T-cell (primary cell): ENCODE data around the gene PADI2. TPM values are rescaled to one million over a fixed set of nuclear protein-coding genes. Genes with fewer than 3 reads are reported as not detected.

ENCODE experiments used
- ATAC-seq, 4 experiments: fragments of 200-7000 bp in 3 of 4; fragments of 150-1000 bp in 1 of 4; cut with Tn5 transposase; replicated peaks in 1 of 4; 1 replicate in 3 of 4; 2 replicates in 1 of 4; pipeline ENCODE4 v1.10.0; 2021; ENCODE audit warnings: moderate library complexity in 3 of 4, mild to moderate bottlenecking in 2 of 4, moderate number of reproducible peaks in 1 of 4
- CTCF ChIA-PET, 2 donors: fragments of 300-600 bp; sonication (Branson Sonifier 250); formaldehyde crosslinking; loops; one replicate each; lab custom pipeline; 2022; ENCODE audit warnings: antibody characterized with exemption in 2 of 2; lab: Charles Lee
- POLR2A ChIA-PET, 2 donors: fragments of 300-600 bp; sonication (Branson Sonifier 250); formaldehyde crosslinking; loops; one replicate each; lab custom pipeline; 2022; ENCODE audit warnings: antibody characterized with exemption in 2 of 2; lab: Charles Lee
- DNase-seq, 35 experiments: peaks; one replicate each; pipeline versions ENCODE4 v3.0.0 to v3.0.0-alpha.2; 2013 to 2023
- H3K27ac ChIP-seq: one replicate; pipeline ENCODE4 v1.5.1; 2013; ENCODE audit warnings: low read length
- H3K27me3 ChIP-seq, 2 experiments: replicated peaks in 1 of 2; 1 replicate in 1 of 2; 2 replicates in 1 of 2; pipeline versions ENCODE4 v1.6.1 to v1.7.0; 2013; ENCODE audit warnings: low read length in 1 of 2, mixed read lengths in 1 of 2; ENCODE audit not compliant: control insufficient read depth in 2 of 2, insufficient read depth in 2 of 2; ENCODE audit errors: extremely low read depth in 1 of 2
- H3K36me3 ChIP-seq, 2 donors: 1 replicate in 1 of 2; 2 replicates in 1 of 2; pipeline versions ENCODE4 v1.6.1 to v1.7.0; 2013; ENCODE audit warnings: low read length in 1 of 2; ENCODE audit not compliant: control insufficient read depth in 2 of 2, insufficient read depth in 1 of 2; ENCODE audit errors: extremely low read depth in 1 of 2
- H3K4me1 ChIP-seq, 2 experiments: 1 replicate in 1 of 2; 2 replicates in 1 of 2; pipeline versions ENCODE4 v1.6.1 to v1.7.0; 2013; ENCODE audit warnings: low read length in 2 of 2, mixed read lengths in 1 of 2; ENCODE audit not compliant: insufficient read depth in 2 of 2, control insufficient read depth in 1 of 2; ENCODE audit errors: extremely low read depth in 1 of 2
- H3K4me3 ChIP-seq, 2 donors: 1 replicate in 1 of 2; 2 replicates in 1 of 2; pipeline versions ENCODE4 v1.5.1 to v1.7.0; 2013; ENCODE audit warnings: mild to moderate bottlenecking in 2 of 2, low read length in 1 of 2, moderate library complexity in 1 of 2; ENCODE audit not compliant: control insufficient read depth in 1 of 2; ENCODE audit errors: extremely low read depth in 1 of 2
- H3K9me3 ChIP-seq: 2 replicates; pipeline ENCODE4 v1.7.0; 2013
- H3K27ac Mint-ChIP-seq, 2 donors: one replicate each; pipeline ENCODE4 v1.8.0; 2020 to 2021; ENCODE audit warnings: mild to moderate bottlenecking in 2 of 2, mixed read lengths in 2 of 2
- H3K27me3 Mint-ChIP-seq, 2 donors: one replicate each; pipeline ENCODE4 v1.8.0; 2021 to 2022; ENCODE audit warnings: mixed read lengths in 2 of 2
- H3K36me3 Mint-ChIP-seq: one replicate; pipeline ENCODE4 v1.8.0; 2021; ENCODE audit warnings: mixed read lengths
- H3K4me1 Mint-ChIP-seq, 3 donors: one replicate each; pipeline ENCODE4 v1.8.0; 2020 to 2022; ENCODE audit warnings: mixed read lengths in 3 of 3, mild to moderate bottlenecking in 1 of 3
- H3K4me3 Mint-ChIP-seq, 3 donors: one replicate each; pipeline ENCODE4 v1.8.0; 2020 to 2022; ENCODE audit warnings: mild to moderate bottlenecking in 3 of 3, mixed read lengths in 3 of 3, moderate library complexity in 3 of 3
- H3K9me3 Mint-ChIP-seq, 3 donors: one replicate each; pipeline ENCODE4 v1.8.0; 2020 to 2022; ENCODE audit warnings: mixed read lengths in 3 of 3
- WGBS: methylation state at CpG from one replicate; pipeline ENCODE4 v1.1.5; 2013; ENCODE audit warnings: missing lambda C conversion rate; ENCODE audit not compliant: insufficient coverage; 5-methylcytosine and 5-hydroxymethylcytosine counted together
- total RNA-seq, 35 experiments: library from RNA in 6 of 35; stranded (reverse) in 6 of 35; fragments of 120-200 nt in 1 of 35; gene quantifications; one replicate each; pipeline versions ENCODE4 v1.2.1 to v1.2.4 and lab custom pipeline; 2013 to 2026

PADI2 gene
- total RNA-seq, 5 donors from 2014 or later (not counting 1 experiment from before 2014, with no cell fraction given), result 0.23 to 0.35 (median 0.30) TPM; not detected in 2

GRCh38 chr1:17024721-17025120 lies 94.5 kb downstream of the PADI2 start:
- Histone ChIP-seq H3K36me3 (peaks cover 25 to 97% of the 10 kb centered on the region in 2 donors), H3K9me3 (no peaks in the 10 kb centered on the region), H3K4me3 (no peak overlapping the region), H3K27ac (no peak overlapping the region), H3K4me1 (no peaks in the 10 kb centered on the region), H3K27me3 (no peaks in the 10 kb centered on the region)
- no peak overlapping the region for H3K27ac Mint-ChIP-seq
- DNase-seq, result no peak
- H3K4me1 Mint-ChIP-seq, result no peaks in the 10 kb centered on the region
- POLR2A ChIA-PET, result no interaction called here
- 83% methylated on average over 1 of the region's 1 CpG for WGBS
- H3K9me3 Mint-ChIP-seq, result no peaks in the 10 kb centered on the region
- H3K4me3 Mint-ChIP-seq, result no peak overlapping the region
- CTCF ChIA-PET, result no interaction called here
- peaks cover 51% of the 10 kb centered on the region for H3K36me3 Mint-ChIP-seq
- no peaks in the 10 kb centered on the region for H3K27me3 Mint-ChIP-seq
- ATAC-seq, result no peak

- Histone ChIP-seq H3K27me3 (no peaks in the 10 kb centered on the region), H3K4me1 (no peaks in the 10 kb centered on the region), H3K27ac (no peak overlapping the region), H3K36me3 (peaks cover 25 to 97% of the 10 kb centered on the region in 2 donors), H3K4me3 (no peak overlapping the region), H3K9me3 (no peaks in the 10 kb centered on the region)
- 100% methylated on average over 1 of the region's 3 CpGs for WGBS
- Mint-ChIP-seq H3K27ac (no peak overlapping the region), H3K4me3 (no peak overlapping the region), H3K27me3 (no peaks in the 10 kb centered on the region), H3K9me3 (no peaks in the 10 kb centered on the region), H3K4me1 (peaks cover 0 to 3% (median 0%) of the 10 kb centered on the region in 3 donors), H3K36me3 (peaks cover 60% of the 10 kb centered on the region)
- ChIA-PET POLR2A (no interaction called here), CTCF (no interaction called here)
- DNase-seq, result no peak
- ATAC-seq, result no peak
Observed at GRCh38 chr1:17023573-17023972, 95.7 kb downstream of the PADI2 start.

GRCh38 chr1:17023102-17023501 lies 96.1 kb downstream of the PADI2 start:
- no peaks in the 10 kb centered on the region for H3K27me3 ChIP-seq
- POLR2A ChIA-PET, result no interaction called here
- H3K4me3 ChIP-seq, result no peak overlapping the region
- H3K4me3 Mint-ChIP-seq, result no peak overlapping the region
- no peaks in the 10 kb centered on the region for H3K9me3 ChIP-seq
- 81% methylated on average over 3 of the region's 4 CpGs for WGBS
- no peaks in the 10 kb centered on the region for H3K9me3 Mint-ChIP-seq
- CTCF ChIA-PET, result no interaction called here
- H3K27ac ChIP-seq, result no peak overlapping the region
- DNase-seq (no peak), ATAC-seq (no peak)
- peaks cover 0 to 3% (median 0%) of the 10 kb centered on the region in 3 donors for H3K4me1 Mint-ChIP-seq
- no peaks in the 10 kb centered on the region for H3K27me3 Mint-ChIP-seq
- no peaks in the 10 kb centered on the region for H3K4me1 ChIP-seq
- H3K36me3 ChIP-seq, result peaks cover 25 to 97% of the 10 kb centered on the region in 2 donors
- no peak overlapping the region for H3K27ac Mint-ChIP-seq
- peaks cover 59% of the 10 kb centered on the region for H3K36me3 Mint-ChIP-seq

GRCh38 chr1:17021896-17022295 lies 97.4 kb downstream of the PADI2 start:
- H3K4me1 Mint-ChIP-seq, result peaks cover 0 to 3% (median 0%) of the 10 kb centered on the region in 3 donors
- no peaks in the 10 kb centered on the region for H3K9me3 Mint-ChIP-seq
- H3K4me3 Mint-ChIP-seq, result no peak overlapping the region
- DNase-seq (no peak), ATAC-seq (no peak)
- H3K4me3 ChIP-seq, result no peak overlapping the region
- H3K9me3 ChIP-seq, result no peaks in the 10 kb centered on the region
- CTCF ChIA-PET, result no interaction called here
- no peaks in the 10 kb centered on the region for H3K4me1 ChIP-seq
- H3K27ac ChIP-seq, result no peak overlapping the region
- peaks cover 24 to 91% of the 10 kb centered on the region in 2 donors for H3K36me3 ChIP-seq
- no peaks in the 10 kb centered on the region for H3K27me3 Mint-ChIP-seq
- H3K27ac Mint-ChIP-seq, result no peak overlapping the region
- no peaks in the 10 kb centered on the region for H3K27me3 ChIP-seq
- WGBS, result 87% methylated on average over 10 of the region's 10 CpGs
- peaks cover 51% of the 10 kb centered on the region for H3K36me3 Mint-ChIP-seq
- POLR2A ChIA-PET, result no interaction called here

GRCh38 chr1:17020502-17020901 lies 98.7 kb downstream of the PADI2 start:
- no peaks in the 10 kb centered on the region for H3K9me3 ChIP-seq
- H3K36me3 ChIP-seq, result peaks cover 22 to 78% of the 10 kb centered on the region in 2 donors
- 100% methylated on average over 1 of the region's 2 CpGs for WGBS
- no peak overlapping the region for H3K27ac ChIP-seq
- no peaks in the 10 kb centered on the region for H3K9me3 Mint-ChIP-seq
- DNase-seq (no peak), ATAC-seq (no peak)
- H3K27ac Mint-ChIP-seq, result no peak overlapping the region
- CTCF ChIA-PET, result no interaction called here
- H3K4me3 Mint-ChIP-seq, result no peak overlapping the region
- peaks cover 50% of the 10 kb centered on the region for H3K36me3 Mint-ChIP-seq
- H3K4me1 Mint-ChIP-seq, result peaks cover 0 to 3% (median 0%) of the 10 kb centered on the region in 3 donors
- no peaks in the 10 kb centered on the region for H3K27me3 Mint-ChIP-seq
- no peak overlapping the region for H3K4me3 ChIP-seq
- POLR2A ChIA-PET, result interaction anchor here in 1 of 2 donors (0.6 kb wide), 1 partner anchor 289 kb away, joined by 8 read pairs; no protein-coding TSS in a partner anchor
- H3K4me1 ChIP-seq, result no peaks in the 10 kb centered on the region
- H3K27me3 ChIP-seq, result no peaks in the 10 kb centered on the region

GRCh38 chr1:17018849-17019248 lies 100.4 kb downstream of the PADI2 start:
- no peak overlapping the region for H3K27ac ChIP-seq
- no peaks in the 10 kb centered on the region for H3K9me3 Mint-ChIP-seq
- H3K36me3 Mint-ChIP-seq, result peaks cover 45% of the 10 kb centered on the region
- ChIA-PET POLR2A (interaction anchor here in 1 of 2 donors (0.6 kb wide), 1 partner anchor 37 kb away, joined by 3 read pairs; no protein-coding TSS in a partner anchor), CTCF (no interaction called here)
- DNase-seq (no peak), ATAC-seq (no peak)
- no peaks in the 10 kb centered on the region for H3K27me3 Mint-ChIP-seq
- WGBS, result 45% methylated on average over 1 of the region's 1 CpG
- H3K27me3 ChIP-seq, result no peaks in the 10 kb centered on the region
- H3K36me3 ChIP-seq, result peaks cover 13 to 62% of the 10 kb centered on the region in 2 donors
- H3K4me1 Mint-ChIP-seq, result peaks cover 0 to 3% (median 0%) of the 10 kb centered on the region in 3 donors
- H3K4me3 ChIP-seq, result no peak overlapping the region
- H3K27ac Mint-ChIP-seq, result peak overlapping the region; percentile 75 to 82
- no peaks in the 10 kb centered on the region for H3K4me1 ChIP-seq
- H3K4me3 Mint-ChIP-seq, result no peak overlapping the region
- H3K9me3 ChIP-seq, result no peaks in the 10 kb centered on the region
